GM19468 (cell line): Measurements from ENCODE around the gene ROCK2.
"Not testable (repeated sequence)": the region's sequence is repeated elsewhere in the genome, so short reads cannot be mapped to it uniquely, and the experiment has no call there.

Experiments
- ATAC-seq: cut with Tn5 transposase; IDR thresholded peaks from one replicate; pipeline ENCODE4 v1.9.1; 2021; ENCODE audit warnings: mild to moderate bottlenecking, moderate library complexity, moderate number of reproducible peaks; ENCODE audit not compliant: unreplicated experiment; ENCODE audit errors: extremely low read depth

Gene ROCK2

DNA sequence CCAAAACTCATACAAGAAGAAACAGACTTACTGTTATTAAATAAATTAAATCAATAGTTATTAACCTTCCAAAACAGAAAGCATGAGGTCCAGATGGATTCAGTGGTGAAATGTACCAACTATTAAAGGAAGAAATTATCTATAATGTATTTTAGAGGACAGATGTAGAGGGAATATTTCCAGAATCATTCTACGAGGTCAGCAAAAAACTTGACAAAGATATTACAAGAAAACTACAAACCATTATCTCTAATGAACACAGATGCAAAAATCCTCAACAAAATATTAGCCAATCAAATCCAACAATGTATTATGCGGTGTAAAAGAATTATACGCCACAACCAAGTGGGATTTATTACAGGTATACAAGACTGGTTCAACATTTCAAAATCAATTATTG, 63.7 kb downstream of the ROCK2 start:
- ATAC-seq = no peak

DNA sequence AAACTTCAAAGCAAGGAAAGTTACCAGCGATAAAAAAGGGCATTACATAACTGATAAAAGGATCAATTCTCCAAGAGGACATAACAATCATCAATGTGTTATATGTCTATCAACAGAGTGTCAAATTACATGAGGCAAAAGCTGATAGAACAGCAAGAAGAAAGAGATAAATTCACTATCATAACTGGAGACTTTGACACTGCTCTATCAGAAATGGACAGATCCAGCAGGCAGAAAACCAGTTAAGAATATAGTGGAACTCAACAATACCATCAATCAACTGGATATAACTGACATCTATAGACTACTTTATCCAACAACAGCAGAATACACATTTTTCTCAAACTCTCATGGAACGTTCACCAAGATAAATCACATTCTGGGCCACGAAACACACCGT, 65.0 kb downstream of the ROCK2 start:
- ATAC-seq = no peak

DNA sequence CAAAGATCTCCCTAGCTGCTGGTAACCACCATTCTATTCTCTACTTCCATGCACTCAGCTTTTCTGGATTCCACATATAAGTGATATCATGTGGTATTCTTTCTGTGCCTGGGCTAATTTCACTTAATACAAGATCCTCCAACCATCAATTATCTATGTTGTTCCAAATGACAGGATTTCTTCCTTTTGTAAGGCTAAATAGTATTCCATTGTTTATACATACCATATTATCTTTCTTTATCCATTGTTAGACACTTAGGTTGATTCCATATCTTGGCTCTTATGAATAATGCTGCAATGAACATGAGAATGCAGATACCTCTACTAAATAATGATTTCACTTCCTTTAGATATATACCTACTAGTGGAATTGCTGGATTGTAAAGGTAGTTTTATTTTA, 66.2 kb downstream of the ROCK2 start:
- ATAC-seq = no peak

DNA sequence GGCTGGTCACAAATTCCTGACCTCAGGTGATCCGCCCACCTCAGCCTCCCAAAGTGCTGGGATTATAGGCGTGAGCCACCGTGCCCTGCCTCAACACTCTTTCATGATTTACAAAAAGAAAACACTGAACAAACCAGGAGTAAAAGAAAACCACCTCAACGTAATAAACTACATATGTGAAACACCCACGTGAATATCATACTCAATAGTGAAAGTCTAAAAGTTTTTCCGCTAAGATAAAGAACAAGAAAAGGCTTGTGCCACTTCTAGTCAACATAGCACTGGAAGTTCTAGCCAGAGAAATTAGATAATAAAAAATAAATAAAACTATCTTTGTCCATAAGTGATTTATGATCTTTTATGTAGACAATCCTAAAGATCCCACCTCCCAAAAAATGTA, 68.5 kb downstream of the ROCK2 start:
- no peak for ATAC-seq

DNA sequence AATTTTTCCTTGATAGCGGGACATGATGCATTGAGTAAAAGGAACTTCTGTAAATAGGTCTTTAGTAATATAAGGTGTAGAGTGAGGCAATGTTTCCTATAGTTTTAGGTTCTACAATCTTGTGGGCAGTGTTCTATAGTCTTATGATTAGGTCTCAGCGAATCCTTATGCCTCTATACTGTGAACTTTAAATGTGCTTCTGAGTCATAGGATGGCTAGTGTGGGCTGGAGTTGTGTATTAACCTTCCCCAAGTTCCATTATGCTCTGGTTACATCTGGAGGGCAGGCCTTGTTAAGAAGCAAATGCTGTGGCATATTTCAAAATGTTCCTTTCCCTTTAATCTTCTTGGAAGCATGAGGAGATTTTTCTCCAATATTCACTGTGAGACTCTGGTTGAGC, 73.5 kb downstream of the ROCK2 start:
- ATAC-seq = no peak

DNA sequence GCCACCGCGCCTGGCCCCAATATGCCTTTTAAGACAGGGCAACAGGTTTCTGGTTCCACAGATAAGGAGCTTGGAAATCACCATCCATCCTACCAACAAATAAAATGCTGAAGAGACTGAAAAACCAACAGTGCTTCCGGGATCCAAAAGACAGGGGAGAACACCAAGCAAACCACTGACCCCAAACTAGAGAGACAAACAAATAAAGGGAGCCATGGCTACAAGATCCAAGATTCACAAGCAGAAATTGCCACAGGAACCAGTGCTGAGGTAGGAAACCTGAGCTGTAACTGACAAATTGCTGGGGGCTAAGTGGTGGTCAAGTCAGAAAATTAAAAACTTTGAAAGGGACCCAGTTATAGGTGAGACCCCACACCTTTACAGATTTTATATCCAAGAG, 76.5 kb downstream of the ROCK2 start:
- no peak for ATAC-seq

DNA sequence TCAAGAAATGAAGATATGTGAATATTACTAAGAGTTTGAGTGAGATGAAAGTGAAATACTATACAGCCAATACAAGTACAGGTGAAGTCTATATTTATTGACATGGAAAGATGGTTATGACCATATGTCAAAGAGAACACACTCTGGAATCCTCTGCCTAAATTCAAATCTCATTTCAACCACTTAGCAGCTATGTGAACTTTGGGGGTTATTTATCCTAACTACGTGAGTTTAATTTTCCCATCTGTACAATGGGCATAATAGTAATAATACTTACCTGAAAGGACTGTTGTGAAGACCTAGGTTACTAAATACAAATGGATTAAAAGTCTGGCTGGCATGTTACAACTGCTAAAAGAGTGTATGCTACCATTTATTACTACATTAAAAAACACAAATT, 79.6 kb downstream of the ROCK2 start:
- no peak for ATAC-seq

DNA sequence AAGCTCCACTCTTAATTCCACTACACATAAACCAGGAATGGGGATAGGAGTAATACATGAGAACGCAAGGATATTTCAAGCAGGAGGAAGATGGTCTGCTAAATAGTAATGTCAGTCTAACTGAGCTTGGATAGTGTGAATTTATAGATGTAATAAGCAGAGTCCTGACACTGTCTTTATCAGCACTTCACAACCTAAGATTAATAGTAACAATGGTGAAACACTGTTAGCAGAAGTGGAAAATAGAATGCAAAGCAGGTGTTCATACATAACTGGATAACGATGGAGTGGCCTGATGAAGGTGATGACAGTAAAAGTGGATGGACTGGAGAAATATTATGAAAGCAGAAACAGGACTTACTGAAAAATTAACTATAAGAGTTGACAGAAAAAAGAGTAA, 80.4 kb downstream of the ROCK2 start:
- no peak for ATAC-seq

DNA sequence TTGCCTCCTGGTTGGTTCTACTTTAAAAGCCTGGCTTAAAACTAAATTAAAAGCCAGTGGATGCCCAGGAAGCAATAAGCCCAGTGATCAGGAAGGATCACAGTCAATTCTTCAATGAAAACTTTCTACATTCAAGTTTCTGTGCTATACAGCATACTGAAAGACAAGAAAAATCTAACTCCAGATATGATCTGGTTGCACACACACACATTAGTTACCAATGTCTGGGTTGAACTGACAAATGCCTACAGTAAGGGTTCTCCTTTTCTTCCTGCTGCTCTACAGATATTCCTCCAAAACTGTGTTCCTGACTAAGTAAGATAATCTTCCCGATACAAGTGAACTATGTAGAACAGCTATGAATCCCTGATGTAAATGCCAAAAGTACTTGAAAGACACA, 81.3 kb downstream of the ROCK2 start:
- ATAC-seq = no peak

DNA sequence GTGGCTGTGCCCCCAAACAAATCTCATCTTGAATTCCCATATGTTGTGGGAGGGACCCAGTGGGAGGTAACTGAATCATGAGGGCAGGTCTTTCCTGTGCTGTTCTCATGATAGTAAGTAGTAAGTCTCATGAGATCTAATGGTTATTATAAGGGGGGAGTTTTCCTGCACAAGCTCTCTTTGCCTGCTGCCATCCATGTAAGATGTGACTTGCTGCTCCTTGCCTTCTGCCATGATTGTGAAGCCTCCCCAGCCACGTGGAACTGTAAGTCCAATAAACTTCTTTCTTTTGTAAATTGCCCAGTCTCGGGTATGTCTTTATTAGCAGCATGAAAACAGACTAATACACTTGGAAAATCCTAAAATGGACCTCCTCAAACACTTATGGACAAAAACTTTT, 82.0 kb downstream of the ROCK2 start:
- ATAC-seq = not testable (repeated sequence)

DNA sequence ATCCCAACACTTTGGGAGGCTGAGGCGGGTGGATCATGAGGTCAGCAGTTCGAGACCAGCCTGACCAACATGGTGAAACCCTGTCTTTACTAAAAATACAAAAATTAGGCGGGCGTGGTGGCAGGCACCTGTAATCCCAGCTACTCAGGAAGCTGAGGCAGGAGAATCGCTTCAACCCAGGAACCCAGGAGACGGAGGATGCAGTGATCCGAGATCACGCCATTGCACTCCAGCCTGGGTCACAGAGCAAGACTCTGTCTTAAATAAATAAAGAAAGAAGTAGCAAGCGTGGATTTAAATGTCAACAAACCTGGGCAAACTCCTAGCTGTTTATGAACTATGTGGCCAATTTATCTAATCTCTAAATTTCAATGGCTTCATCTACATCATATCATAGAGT, 82.9 kb downstream of the ROCK2 start:
- not testable (repeated sequence) for ATAC-seq

DNA sequence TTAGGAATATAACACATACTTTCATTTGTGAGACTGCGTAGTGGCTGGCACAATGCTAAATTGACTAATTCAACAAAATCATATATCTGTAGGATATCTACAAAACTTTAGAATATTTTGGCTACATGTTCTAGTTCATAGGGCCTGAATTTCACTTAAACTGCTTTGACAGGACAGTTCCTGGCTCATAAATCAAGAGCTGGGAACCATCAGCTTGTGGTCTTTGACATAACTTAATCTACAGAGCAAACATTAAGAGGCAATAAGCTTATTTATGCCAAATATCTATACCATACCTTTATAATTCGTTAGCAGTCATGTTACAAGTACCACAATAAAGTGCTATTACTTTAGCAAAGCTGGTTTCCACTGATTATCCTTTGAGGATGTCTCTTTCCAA, 83.5 kb downstream of the ROCK2 start:
- no peak for ATAC-seq

DNA sequence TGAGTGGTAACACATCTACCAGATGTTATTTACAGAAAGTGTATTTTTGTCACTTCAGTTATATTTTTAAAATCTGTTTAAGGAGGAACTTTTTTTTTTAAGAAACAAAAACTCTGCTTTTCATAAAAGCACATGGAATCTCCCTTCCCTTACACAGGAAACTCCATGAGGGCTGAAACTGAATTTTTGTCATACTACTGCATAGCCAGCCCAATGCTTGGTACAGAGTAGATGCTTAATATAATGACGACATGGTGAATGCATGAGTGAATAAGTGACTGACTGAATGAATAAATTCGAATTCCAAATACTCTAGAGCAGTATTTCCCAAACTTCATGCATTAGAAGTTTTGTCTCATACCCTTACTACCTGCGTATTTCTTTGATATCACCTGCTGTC, 86.5 kb downstream of the ROCK2 start:
- ATAC-seq = no peak

DNA sequence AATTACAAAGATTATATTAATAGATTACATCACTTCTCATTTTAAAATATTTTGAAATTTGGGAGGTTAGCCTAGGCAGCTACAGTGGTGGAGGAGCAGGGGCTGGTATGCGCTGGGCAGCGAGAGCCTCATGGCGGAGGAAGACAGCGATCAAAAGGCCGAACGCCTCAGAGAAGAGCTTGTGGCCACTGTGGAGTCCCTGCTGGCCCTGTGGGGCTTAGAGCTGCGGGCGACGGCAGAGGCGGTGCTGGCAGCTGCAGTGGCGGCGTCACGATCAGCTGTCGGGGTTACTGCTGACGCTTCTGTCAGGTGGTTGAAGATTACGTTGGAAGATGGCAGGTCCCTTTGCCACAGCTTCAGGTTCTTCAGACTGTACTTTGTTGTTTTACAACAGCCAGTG, 87.4 kb downstream of the ROCK2 start:
- ATAC-seq = no peak

DNA sequence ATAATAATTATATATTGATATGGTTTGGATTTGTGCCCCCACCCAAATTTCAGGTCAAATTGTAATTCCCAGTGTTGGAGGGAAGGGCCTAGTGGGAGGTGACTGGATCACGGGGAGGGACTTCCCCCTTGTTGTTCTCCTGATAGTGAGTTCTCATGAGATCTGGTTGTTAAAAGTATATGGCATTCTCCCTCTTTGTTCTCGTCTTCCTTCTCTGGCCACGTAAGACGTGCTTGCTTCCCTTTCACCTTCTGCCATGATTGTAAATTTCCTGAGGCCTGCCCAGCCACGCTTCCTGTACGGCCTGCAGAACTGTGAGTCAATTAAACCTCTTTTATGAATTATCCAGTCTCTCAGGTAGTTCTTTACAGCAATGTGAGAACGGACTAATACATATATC, 88.3 kb downstream of the ROCK2 start:
- no peak for ATAC-seq

DNA sequence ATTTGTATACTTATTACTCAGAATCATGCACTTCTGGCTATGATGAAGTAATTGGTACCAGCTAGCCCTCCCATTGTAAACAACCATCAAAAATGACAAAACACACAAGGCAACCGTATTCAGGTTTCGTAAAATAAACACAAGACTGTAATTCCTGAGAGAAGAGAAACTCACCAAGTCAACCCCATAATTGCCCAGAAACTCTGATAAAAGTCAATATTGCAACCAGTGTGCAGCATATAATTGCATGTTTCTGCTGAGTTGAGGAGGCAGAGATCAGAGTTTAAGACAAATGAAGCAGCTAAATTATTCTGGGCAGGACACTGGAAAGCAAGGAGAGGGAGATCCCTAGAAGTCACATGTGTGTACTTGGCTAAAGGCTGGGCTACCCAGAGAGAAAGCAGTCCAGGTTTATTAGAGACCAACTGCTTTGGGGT, 90.3 kb downstream of the ROCK2 start:
- ATAC-seq = no peak

DNA sequence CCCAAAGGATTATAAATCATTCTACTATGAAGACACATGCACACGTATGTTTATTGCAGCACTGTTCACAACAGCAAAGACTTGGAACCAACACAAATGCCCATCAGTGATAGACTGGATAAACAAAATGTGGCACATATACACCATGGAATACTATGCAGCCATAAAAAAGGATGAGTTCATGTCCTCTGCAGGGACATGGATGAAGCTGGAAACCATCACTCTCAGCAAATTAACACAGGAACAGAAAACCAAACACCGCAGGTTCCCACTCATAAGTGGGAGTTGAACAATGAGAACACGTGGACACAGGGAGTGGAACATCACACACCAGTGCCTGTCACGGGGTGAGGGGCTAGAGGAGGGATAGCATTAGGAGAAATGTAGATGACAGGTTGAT, 92.0 kb downstream of the ROCK2 start:
- not testable (repeated sequence) for ATAC-seq

DNA sequence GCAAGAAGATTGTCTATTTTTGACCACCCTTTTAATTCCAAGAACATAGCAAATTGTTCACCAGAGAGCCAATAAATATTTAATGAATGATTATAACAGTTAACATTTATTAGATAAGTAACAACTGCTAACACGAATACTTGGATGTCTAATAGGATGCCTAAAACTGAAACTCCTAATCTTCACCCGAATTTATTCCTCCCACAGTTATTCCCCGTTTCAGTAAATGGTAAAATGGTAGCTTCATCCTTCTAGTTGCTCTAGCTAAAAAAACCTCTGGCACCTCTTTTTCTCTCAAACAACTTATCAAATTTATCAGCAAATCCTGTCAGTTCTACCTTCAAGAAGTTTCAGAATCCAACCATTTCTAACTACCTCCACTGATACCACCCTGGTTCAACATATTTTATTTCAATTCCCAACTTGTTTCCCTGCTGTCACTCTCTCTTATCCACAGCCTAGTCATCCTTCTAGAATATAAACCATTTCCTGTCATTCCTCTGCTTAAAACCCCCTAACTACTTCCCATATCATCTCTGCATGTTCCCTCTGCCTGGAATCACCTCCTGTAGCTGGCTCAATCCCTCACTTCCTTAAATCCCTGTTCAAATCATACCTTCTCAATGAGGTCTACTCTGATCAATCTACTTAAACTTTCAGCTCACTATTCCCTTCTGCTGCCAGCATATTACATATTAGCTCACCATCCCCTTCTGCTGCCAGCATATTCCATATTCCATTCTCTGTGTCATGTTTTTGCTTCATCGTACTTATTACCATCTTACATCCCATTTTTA, 93.8 kb downstream of the ROCK2 start:
- no peak for ATAC-seq

DNA sequence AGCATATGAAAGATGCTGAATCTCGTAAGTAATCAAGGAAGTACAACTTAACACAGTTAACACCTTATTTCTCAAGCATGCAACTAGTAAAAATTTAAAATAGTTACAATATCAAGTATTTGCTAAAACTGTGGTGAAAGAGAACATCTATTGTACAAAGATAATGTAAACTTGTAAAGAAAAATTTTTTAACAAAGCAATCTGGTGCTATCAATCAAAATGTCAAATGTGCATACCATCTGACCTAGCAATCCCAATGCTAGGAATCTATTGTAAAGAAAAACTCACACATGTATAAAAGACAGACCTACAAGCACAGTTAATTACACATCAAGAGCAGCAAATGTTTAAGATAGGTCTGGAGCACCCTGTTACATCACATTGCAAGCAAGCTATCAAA, 99.1 kb downstream of the ROCK2 start:
- ATAC-seq = no peak

DNA sequence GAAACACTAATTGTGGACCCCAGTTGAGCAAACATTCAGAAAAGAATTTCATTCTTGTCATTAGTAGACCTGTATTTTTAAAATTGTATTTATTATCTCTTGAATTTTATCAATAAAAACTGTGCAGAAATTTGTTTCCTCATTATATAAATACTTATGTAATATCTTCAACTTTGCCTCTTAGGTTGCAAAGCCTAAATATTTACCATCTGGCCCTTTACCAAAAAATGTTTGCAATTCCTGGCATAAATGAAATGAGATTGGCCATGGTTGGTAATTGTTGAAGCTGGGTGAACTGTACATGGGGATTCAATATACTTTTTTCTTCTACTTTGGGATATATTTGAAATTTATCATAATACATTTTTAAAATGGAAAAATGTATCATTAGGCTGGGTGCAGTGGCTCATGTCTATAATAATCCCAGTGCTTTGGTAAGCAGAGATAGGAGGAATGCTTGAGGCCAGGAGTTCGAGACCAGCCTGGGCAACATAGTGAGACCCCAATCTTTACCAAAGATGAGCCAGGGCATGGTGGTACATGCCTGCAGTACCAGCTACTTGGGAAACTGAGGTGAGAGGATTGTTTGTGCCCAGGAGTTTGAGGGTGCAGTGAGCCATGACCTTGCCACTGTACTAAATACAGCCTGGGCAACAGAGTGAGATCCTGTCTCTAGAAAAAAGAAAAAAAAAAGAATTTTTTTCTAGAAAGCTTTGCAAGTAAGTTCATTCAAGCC, 100.2 kb downstream of the ROCK2 start:
- no peak for ATAC-seq

DNA sequence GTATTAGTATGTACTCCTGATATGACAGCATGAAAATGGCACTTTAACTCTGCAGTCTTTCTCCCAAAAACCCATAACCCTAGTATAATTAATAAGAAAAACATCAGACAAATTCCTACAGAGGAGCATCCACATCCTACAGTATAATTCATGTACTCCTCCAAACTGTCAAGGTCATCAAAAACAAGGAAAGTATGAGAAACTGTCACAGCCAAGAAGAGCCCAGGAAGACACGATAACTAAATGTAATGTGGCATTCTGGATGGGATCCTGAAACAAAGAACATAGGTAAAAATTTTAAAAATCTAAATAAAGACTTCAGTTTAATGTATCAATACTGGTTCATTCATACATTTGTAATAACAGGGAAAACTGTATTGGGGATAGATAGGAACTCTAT, 100.9 kb downstream of the ROCK2 start:
- ATAC-seq = no peak
